ENCODE data around the gene TDRD3. TPM values are rescaled to one million over a fixed set of nuclear protein-coding genes. Genes with fewer than 3 reads are reported as not detected.

The TDRD3 gene
- total RNA-seq, 1 experiment from 2014 or later, result 17.3 TPM

DNA sequence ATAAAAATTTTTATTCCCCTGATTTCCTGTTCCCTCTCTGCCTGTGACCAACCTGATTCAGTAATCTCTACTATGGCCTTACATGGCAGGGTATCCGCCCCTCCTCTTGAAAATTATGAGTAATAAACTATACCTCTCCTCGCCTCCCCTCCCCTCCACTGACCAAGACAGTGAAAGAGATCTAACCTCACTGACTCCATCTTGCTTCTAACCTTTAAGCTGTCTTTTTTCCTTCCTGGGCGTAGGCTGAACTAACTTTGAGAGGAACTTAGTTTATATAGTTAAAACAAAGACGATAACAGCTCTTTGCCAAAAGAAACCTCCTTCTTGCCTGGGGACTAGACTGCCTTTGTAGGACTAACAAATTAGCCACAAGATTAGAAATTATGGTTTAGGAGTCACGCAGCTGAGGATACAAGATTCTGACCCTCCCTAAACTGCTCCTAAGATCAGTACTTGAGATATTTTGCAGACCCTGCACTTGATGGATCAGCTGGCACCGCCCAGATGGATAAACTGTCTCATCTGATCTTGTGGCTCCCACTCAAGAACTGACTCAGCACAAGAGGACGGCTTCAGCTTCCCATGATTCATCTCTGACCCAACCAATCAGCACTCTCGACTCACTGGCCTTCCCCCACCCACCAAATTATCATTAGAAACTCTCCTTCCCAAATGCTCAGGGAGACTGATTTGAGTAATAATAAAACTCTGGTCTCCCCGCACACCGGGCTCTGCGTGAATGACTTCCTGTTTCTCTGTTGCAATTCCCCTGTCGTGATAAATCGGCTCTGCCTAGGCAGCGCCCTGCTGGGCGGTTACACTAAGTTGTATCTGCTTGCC lies 187.1 kb downstream of the TDRD3 start:
- Histone ChIP-seq H3K4me3 (peak overlapping the region; percentile 20; the same call in 1 of the 2 replicates), H3K4me2 (peak overlapping the region; percentile 36; the same call in 1 of the 2 replicates), H3K36me3 (ENCODE audit: low read depth) (no peaks in the 10 kb centered on the region), H4K20me1 (ENCODE audit: insufficient read depth) (no peaks in the 10 kb centered on the region), H3K79me2 (ENCODE audit: low read depth) (no peaks in the 10 kb centered on the region), H3K27me3 (ENCODE audit: insufficient read depth, low read depth) (no peaks in the 10 kb centered on the region), H3K9me2 (ENCODE audit: insufficient read depth) (no peaks in the 10 kb centered on the region), H3K27ac (no peak overlapping the region), H2AFZ (peak overlapping the region; percentile 51), H3F3A (ENCODE audit: insufficient read depth, low read depth) (no peaks in the 10 kb centered on the region), H3K4me1 (replicated peaks; ENCODE audit: insufficient read depth) (no peaks in the 10 kb centered on the region), H3K9me3 (ENCODE audit: insufficient read depth, low read depth) (no peaks in the 10 kb centered on the region)
- ChIA-PET POLR2A (ENCODE audit: unreplicated experiment) (interaction anchor here (0.6 kb wide), 1 partner anchor 420 kb away, joined by 9 read pairs; the partner anchor contains the start of gene DIAPH3), CTCF (no interaction called here)
- no TSS peak for BruUV-seq (replicated peaks)
- peak; percentile 34 to 38 for DNase-seq
- TF ChIP-seq, protein P1, sequence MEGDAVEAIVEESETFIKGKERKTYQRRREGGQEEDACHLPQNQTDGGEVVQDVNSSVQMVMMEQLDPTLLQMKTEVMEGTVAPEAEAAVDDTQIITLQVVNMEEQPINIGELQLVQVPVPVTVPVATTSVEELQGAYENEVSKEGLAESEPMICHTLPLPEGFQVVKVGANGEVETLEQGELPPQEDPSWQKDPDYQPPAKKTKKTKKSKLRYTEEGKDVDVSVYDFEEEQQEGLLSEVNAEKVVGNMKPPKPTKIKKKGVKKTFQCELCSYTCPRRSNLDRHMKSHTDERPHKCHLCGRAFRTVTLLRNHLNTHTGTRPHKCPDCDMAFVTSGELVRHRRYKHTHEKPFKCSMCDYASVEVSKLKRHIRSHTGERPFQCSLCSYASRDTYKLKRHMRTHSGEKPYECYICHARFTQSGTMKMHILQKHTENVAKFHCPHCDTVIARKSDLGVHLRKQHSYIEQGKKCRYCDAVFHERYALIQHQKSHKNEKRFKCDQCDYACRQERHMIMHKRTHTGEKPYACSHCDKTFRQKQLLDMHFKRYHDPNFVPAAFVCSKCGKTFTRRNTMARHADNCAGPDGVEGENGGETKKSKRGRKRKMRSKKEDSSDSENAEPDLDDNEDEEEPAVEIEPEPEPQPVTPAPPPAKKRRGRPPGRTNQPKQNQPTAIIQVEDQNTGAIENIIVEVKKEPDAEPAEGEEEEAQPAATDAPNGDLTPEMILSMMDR (conservative IDR thresholded peaks at IDR 0.05), result no peak
- intact Hi-C loops (cut with micrococcal nuclease; ENCODE audit: unreplicated experiment), result no loop called here

DNA sequence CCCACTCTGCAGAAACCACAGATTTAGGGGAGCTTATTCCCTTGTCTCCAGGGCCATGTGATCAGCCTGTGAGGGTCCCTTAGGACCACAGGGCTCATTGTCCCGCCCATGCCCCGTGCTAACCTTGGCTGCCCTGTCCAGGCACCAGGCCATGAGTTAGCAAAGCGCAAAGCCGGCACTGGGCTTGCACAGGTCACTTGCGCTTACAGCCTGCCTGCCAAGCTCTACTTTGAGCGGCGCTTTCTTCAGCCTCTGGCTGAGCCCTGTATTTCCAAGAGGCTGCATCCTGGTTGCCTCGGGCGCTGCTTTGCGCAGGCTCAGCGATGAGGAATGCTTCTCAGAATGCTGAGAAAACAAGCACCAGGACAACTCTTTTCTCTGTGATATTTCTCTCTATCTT lies 188.0 kb downstream of the TDRD3 start:
- no TSS peak for BruUV-seq (replicated peaks)
- no peak overlapping the region; the same call in 1 of the 2 replicates for H2AFZ ChIP-seq
- H3K9me3 ChIP-seq (ENCODE audit: insufficient read depth, low read depth), result no peaks in the 10 kb centered on the region
- no peaks in the 10 kb centered on the region for H3K27me3 ChIP-seq (ENCODE audit: insufficient read depth, low read depth)
- no peaks in the 10 kb centered on the region for H3K9me2 ChIP-seq (ENCODE audit: insufficient read depth)
- DNase-seq, result peak in 1 of 2 experiments; percentile 61
- no peaks in the 10 kb centered on the region for H3K4me1 ChIP-seq (replicated peaks; ENCODE audit: insufficient read depth)
- TF ChIP-seq, protein P1 (conservative IDR thresholded peaks at IDR 0.05), result no peak
- TF ChIP-seq EZH2 (IDR thresholded peaks at IDR 0.05; ENCODE audit: low read depth), result no peak
- H3K27ac ChIP-seq, result no peak overlapping the region
- no peak overlapping the region for H3K4me3 ChIP-seq
- no peak overlapping the region for H3K4me2 ChIP-seq
- no peaks in the 10 kb centered on the region for H3F3A ChIP-seq (ENCODE audit: insufficient read depth, low read depth)
- intact Hi-C loops (cut with micrococcal nuclease; ENCODE audit: unreplicated experiment), result no loop called here
- POLR2A ChIA-PET (ENCODE audit: unreplicated experiment), result no interaction called here
- CTCF ChIA-PET, result no interaction called here
- no peaks in the 10 kb centered on the region for H3K79me2 ChIP-seq (ENCODE audit: low read depth)
- no peaks in the 10 kb centered on the region for H4K20me1 ChIP-seq (ENCODE audit: insufficient read depth)
- no peaks in the 10 kb centered on the region for H3K36me3 ChIP-seq (ENCODE audit: low read depth)

DNA sequence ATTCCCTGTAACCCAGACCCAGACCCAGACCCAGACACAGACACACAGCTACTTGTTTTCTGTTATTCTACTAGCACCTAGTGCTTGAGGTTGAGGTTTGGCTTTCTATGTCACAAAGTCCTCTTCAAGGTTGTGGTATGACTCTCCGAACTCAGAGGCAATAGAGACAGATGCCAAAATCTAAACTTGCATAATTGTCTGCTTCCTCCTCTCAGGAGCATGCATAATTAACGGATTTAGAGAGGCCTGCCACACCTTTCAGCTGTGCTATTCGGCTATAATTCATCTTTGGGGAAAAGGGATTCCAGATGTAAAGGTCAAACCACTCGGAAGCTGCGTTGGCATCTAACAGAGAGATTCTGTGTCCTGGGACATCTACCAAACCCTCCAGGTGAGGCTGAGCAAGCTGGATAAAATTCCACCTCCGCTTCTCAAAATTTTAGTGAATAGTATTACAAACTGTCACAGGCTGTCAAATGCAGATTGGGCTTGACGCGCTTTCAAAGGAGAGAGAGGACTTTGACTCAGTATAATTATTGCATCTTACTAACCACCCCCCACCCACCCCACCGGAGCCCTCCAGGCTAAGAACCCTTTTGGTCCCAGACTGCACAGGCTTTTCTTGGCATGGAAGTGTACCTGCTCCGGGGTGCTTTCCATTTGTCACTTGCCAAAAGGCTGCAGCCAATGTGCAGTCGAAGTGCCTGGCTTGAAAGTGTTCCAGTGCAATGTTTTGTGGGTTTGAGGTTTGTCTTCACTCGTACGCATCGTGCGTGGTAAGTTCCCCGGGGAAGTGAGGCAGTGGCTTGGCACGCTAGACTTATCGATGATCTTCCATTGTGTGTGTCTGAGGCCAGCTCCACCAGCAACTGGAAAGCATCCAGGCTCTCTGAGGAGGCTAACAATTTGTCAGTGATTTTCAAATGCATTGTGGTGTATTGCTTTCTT lies 194.1 kb downstream of the TDRD3 start:
- Histone ChIP-seq H3K9me3 (ENCODE audit: insufficient read depth, low read depth) (no peaks in the 10 kb centered on the region), H3K79me2 (ENCODE audit: low read depth) (no peaks in the 10 kb centered on the region), H3K4me2 (no peak overlapping the region), H3K4me1 (replicated peaks; ENCODE audit: insufficient read depth) (no peaks in the 10 kb centered on the region), H3K4me3 (no peak overlapping the region), H3K27ac (no peak overlapping the region), H3K36me3 (ENCODE audit: low read depth) (no peaks in the 10 kb centered on the region), H3K9me2 (ENCODE audit: insufficient read depth) (no peaks in the 10 kb centered on the region), H3F3A (ENCODE audit: insufficient read depth, low read depth) (no peaks in the 10 kb centered on the region), H2AFZ (no peak overlapping the region), H3K27me3 (ENCODE audit: insufficient read depth, low read depth) (no peaks in the 10 kb centered on the region; the same call in 1 of the 2 replicates), H4K20me1 (ENCODE audit: insufficient read depth) (no peaks in the 10 kb centered on the region)
- DNase-seq, result no peak
- BruUV-seq (replicated peaks), result no TSS peak
- ChIA-PET POLR2A (ENCODE audit: unreplicated experiment) (no interaction called here), CTCF (no interaction called here)
- intact Hi-C loops (cut with micrococcal nuclease; ENCODE audit: unreplicated experiment), result no loop called here
- no peak for TF ChIP-seq EZH2 (IDR thresholded peaks at IDR 0.05; ENCODE audit: low read depth)
- TF ChIP-seq, protein P1 (conservative IDR thresholded peaks at IDR 0.05), result no peak
